CD14-positive monocyte (primary cell): Measurements from ENCODE around the gene RETREG1. TPM values are rescaled to one million over a fixed set of nuclear protein-coding genes. Genes with fewer than 3 reads are reported as not detected.
A peak's percentile ranks its signal among the peaks of the same experiment; 100 is the strongest.

Experiments used
- DNase-seq, 3 donors: peaks; one replicate each; pipeline ENCODE4 v3.0.0-alpha.2; 2011 to 2022
- H2AFZ ChIP-seq: 2 replicates; pipeline ENCODE4 v1.6.0; 2012; ENCODE audit warnings: mild to moderate bottlenecking, low read depth, low read length, inconsistent platforms; ENCODE audit not compliant: insufficient read depth, poor library complexity, severe bottlenecking
- H3K27ac ChIP-seq, 2 donors: 1 replicate in 1 of 2; 2 replicates in 1 of 2; pipeline ENCODE4 v1.5.1; 2012 to 2013; ENCODE audit warnings: low read length in 2 of 2, control low read depth in 1 of 2, inconsistent platforms in 1 of 2, low read depth in 1 of 2, mild to moderate bottlenecking in 1 of 2
- H3K27me3 ChIP-seq, 2 donors: one replicate each; pipeline versions ENCODE4 v1.6.0 to v1.6.1; 2011 to 2013; ENCODE audit warnings: low read length in 2 of 2; ENCODE audit not compliant: control insufficient read depth in 2 of 2, insufficient read depth in 2 of 2
- H3K36me3 ChIP-seq, 2 donors: replicated peaks in 1 of 2; 1 replicate in 1 of 2; 2 replicates in 1 of 2; pipeline versions ENCODE4 v1.5.1 to v1.6.1; 2012 to 2013; ENCODE audit warnings: low read length in 2 of 2, control low read depth in 1 of 2, inconsistent platforms in 1 of 2, mild to moderate bottlenecking in 1 of 2; ENCODE audit not compliant: insufficient read depth in 2 of 2, control insufficient read depth in 1 of 2
- H3K4me1 ChIP-seq, 2 donors: 1 replicate in 1 of 2; 2 replicates in 1 of 2; pipeline versions ENCODE4 v1.5.1 to v1.6.1; 2012 to 2013; ENCODE audit warnings: low read length in 2 of 2, control low read depth in 1 of 2, inconsistent platforms in 1 of 2, mild to moderate bottlenecking in 1 of 2, moderate library complexity in 1 of 2; ENCODE audit not compliant: insufficient read depth in 2 of 2, control insufficient read depth in 1 of 2
- H3K4me2 ChIP-seq: replicated peaks from 2 replicates; pipeline ENCODE3; 2012; ENCODE audit warnings: low read length, moderate library complexity, mild to moderate bottlenecking; ENCODE audit not compliant: poor library complexity, severe bottlenecking; ENCODE audit errors: extremely low read depth
- H3K4me3 ChIP-seq, 3 experiments: fragments of 200-600 bp in 1 of 3; sonication (generic) in 1 of 3; replicated peaks in 1 of 3; 1 replicate in 2 of 3; 2 replicates in 1 of 3; pipeline ENCODE4 v1.5.1; 2011 to 2013; ENCODE audit warnings: low read length in 3 of 3, mild to moderate bottlenecking in 3 of 3, control low read depth in 2 of 3, low read depth in 2 of 3, inconsistent platforms in 1 of 3, moderate library complexity in 1 of 3
- H3K79me2 ChIP-seq: 2 replicates; pipeline ENCODE4 v1.6.0; 2012; ENCODE audit warnings: mild to moderate bottlenecking, control low read depth, inconsistent platforms, low read length, moderate library complexity; ENCODE audit not compliant: insufficient read depth
- H3K9ac ChIP-seq: 2 replicates; pipeline ENCODE4 v1.6.0; 2017; ENCODE audit warnings: low read length, mild to moderate bottlenecking; ENCODE audit not compliant: insufficient read depth, poor library complexity, severe bottlenecking
- H3K9me3 ChIP-seq, 2 donors: replicated peaks in 1 of 2; 1 replicate in 1 of 2; 2 replicates in 1 of 2; pipeline versions ENCODE4 v1.5.1 to v1.6.1; 2012 to 2013; ENCODE audit warnings: low read length in 2 of 2, control low read depth in 1 of 2; ENCODE audit not compliant: control insufficient read depth in 1 of 2, insufficient read depth in 1 of 2
- H4K20me1 ChIP-seq: 2 replicates; pipeline ENCODE4 v1.6.0; 2012; ENCODE audit warnings: mild to moderate bottlenecking, low read length, control low read depth, moderate library complexity; ENCODE audit not compliant: insufficient read depth
- H3K27ac Mint-ChIP-seq, 7 donors: one replicate each; pipeline ENCODE4 v1.8.0; 2020; ENCODE audit warnings: mild to moderate bottlenecking in 7 of 7, mixed read lengths in 7 of 7, moderate library complexity in 6 of 7, inconsistent platforms in 2 of 7
- H3K27me3 Mint-ChIP-seq, 3 donors: one replicate each; pipeline ENCODE4 v1.8.0; 2021 to 2022; ENCODE audit warnings: low read depth in 3 of 3, mild to moderate bottlenecking in 3 of 3, mixed read lengths in 3 of 3, moderate library complexity in 3 of 3, inconsistent platforms in 1 of 3
- H3K36me3 Mint-ChIP-seq, 2 donors: one replicate each; pipeline ENCODE4 v1.8.0; 2020; ENCODE audit warnings: mixed read lengths in 2 of 2, inconsistent platforms in 1 of 2, mild to moderate bottlenecking in 1 of 2
- H3K4me1 Mint-ChIP-seq: one replicate; pipeline ENCODE4 v1.8.0; 2020; ENCODE audit warnings: mild to moderate bottlenecking, mixed read lengths
- H3K4me3 Mint-ChIP-seq, 2 donors: one replicate each; pipeline ENCODE4 v1.8.0; 2020; ENCODE audit warnings: mild to moderate bottlenecking in 2 of 2, mixed read lengths in 2 of 2, moderate library complexity in 1 of 2
- H3K9me3 Mint-ChIP-seq, 7 donors: one replicate each; pipeline ENCODE4 v1.8.0; 2020 to 2022; ENCODE audit warnings: mixed read lengths in 7 of 7, mild to moderate bottlenecking in 6 of 7, moderate library complexity in 6 of 7, inconsistent platforms in 2 of 7
- WGBS: methylation state at CpG from one replicate; pipeline ENCODE4 v1.1.5; 2013; ENCODE audit warnings: missing lambda C conversion rate; ENCODE audit not compliant: insufficient coverage; 5-methylcytosine and 5-hydroxymethylcytosine counted together
- intact Hi-C, 2 donors: fragments of 100-400 bp; cut with micrococcal nuclease; formaldehyde crosslinking; loops; one replicate each; pipeline versions ENCODE4 v1.15.0 to v1.15.1; 2023
- polyA plus RNA-seq, 3 donors: library from polyadenylated mRNA; depleted of rRNA in 1 of 3; unstranded in 2 of 3; stranded (reverse) in 1 of 3; fragments of 300-500 nt in 2 of 3; fragments of >200 nt in 1 of 3; fragmentation: Illumina TruSeq in 2 of 3; gene quantifications; 1 replicate in 2 of 3; 2 replicates in 1 of 3; pipeline ENCODE4 v1.2.3, GENCODE V29; 2012 to 2021
- TF ChIP-seq, protein P1 (sequence below): fragments of 200-600 bp; IDR thresholded peaks from one replicate; pipeline ENCODE4 v1.8.0; 2022; ENCODE audit warnings: antibody characterized with exemption, mild to moderate bottlenecking

The RETREG1 gene
- polyA plus RNA-seq, 3 donors: 3.5 to 6.4 (median 4.7) TPM

DNA sequence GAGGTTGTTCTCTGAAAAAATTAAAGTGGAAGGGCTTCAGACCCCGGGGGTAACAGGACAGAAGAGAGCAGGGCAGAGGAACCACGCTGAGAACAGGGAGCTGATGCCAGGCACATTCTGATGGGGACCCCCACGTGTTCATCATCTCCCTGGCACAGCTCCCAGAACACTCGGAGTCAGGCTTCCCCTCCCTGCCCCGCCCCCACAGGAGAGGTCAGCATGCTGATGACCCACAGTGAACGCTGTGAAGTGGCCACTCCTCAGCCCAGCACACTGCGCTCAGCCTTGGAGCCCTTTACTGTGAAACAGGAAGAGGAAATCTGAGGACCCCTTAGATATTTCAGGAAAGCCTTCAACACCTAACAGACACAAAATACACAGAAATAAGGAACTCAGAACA, 16.4 kb downstream of the RETREG1 start:
- Histone ChIP-seq H3K27me3 (no peaks in the 10 kb centered on the region), H3K4me1 (peaks cover 8 to 11% of the 10 kb centered on the region in 2 donors), H2AFZ (peak overlapping the region; percentile 38), H3K4me3 (peak overlapping the region in 1 of 3 experiments; percentile 24), H3K36me3 (peaks cover 0 to 4% of the 10 kb centered on the region in 2 donors), H3K27ac (peak overlapping the region in 1 of 2 donors; percentile 22), H3K79me2 (no peaks in the 10 kb centered on the region), H4K20me1 (no peaks in the 10 kb centered on the region), H3K9ac (no peak overlapping the region), H3K4me2 (peak overlapping the region; percentile 11), H3K9me3 (no peaks in the 10 kb centered on the region)
- WGBS: 0% methylated on average over 3 of the region's 7 CpGs
- Mint-ChIP-seq H3K27me3 (peaks cover 0 to 1% (median 0%) of the 10 kb centered on the region in 3 donors), H3K27ac (peak overlapping the region in 4 of 7 donors; percentile 43 to 80 (median 68)), H3K36me3 (peaks cover 11 to 15% of the 10 kb centered on the region in 2 donors), H3K9me3 (peaks cover 0 to 2% (median 0%) of the 10 kb centered on the region in 7 donors), H3K4me3 (peak overlapping the region in 1 of 2 donors; percentile 7), H3K4me1 (peaks cover 17% of the 10 kb centered on the region)
- intact Hi-C loops: no loop called here
- TF ChIP-seq, protein P1, sequence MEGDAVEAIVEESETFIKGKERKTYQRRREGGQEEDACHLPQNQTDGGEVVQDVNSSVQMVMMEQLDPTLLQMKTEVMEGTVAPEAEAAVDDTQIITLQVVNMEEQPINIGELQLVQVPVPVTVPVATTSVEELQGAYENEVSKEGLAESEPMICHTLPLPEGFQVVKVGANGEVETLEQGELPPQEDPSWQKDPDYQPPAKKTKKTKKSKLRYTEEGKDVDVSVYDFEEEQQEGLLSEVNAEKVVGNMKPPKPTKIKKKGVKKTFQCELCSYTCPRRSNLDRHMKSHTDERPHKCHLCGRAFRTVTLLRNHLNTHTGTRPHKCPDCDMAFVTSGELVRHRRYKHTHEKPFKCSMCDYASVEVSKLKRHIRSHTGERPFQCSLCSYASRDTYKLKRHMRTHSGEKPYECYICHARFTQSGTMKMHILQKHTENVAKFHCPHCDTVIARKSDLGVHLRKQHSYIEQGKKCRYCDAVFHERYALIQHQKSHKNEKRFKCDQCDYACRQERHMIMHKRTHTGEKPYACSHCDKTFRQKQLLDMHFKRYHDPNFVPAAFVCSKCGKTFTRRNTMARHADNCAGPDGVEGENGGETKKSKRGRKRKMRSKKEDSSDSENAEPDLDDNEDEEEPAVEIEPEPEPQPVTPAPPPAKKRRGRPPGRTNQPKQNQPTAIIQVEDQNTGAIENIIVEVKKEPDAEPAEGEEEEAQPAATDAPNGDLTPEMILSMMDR: no peak
- DNase-seq: peak; percentile 14 to 52 (median 28)

DNA sequence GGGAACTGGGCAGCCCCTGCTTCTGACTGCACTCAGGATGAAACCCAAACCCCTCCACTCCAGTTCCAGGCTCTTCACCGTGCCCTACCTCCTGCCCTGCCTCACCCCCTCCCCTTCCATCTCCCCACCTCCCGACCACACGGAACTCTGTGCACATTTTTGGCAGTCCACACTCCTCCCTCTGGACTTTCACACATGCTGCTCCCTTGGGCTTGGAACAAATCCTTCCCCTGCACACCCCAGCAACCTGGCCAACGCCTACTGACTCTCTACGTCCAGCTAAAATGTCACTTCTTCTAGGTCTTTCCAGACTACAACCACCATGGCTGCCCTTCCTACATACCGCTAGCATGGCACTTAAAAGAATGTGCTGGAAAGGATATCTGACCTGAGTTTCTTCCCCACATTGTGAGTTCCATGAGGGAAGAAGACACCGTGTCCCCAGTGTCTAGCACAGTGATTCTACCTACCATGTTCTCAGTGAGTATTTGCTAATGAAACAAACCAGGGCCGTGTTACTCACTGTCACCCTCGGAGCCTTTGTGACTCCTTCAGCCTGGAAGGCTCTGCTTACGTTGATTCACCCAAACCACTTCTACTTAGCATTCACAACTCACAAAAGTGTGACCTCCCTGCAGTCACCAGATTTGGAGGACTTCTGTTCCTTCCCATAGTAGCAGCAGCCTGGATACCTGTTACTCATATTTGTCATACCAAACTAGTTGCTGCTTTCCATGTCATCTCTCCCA, 18.7 kb downstream of the RETREG1 start:
- no peaks in the 10 kb centered on the region for H3K9me3 ChIP-seq
- no peak overlapping the region for H3K27ac ChIP-seq
- H4K20me1 ChIP-seq: no peaks in the 10 kb centered on the region
- H3K79me2 ChIP-seq: no peaks in the 10 kb centered on the region
- intact Hi-C loops: no loop called here
- H3K36me3 ChIP-seq: peaks cover 0 to 4% of the 10 kb centered on the region in 2 donors
- H2AFZ ChIP-seq: no peak overlapping the region
- Mint-ChIP-seq H3K9me3 (no peaks in the 10 kb centered on the region), H3K27ac (peak overlapping the region in 1 of 7 donors; percentile 5), H3K36me3 (peaks cover 11 to 15% of the 10 kb centered on the region in 2 donors), H3K4me1 (peaks cover 18% of the 10 kb centered on the region), H3K27me3 (peaks cover 0 to 1% (median 0%) of the 10 kb centered on the region in 3 donors), H3K4me3 (no peak overlapping the region)
- no peak overlapping the region for H3K4me3 ChIP-seq
- H3K27me3 ChIP-seq: no peaks in the 10 kb centered on the region
- peaks cover 8 to 11% of the 10 kb centered on the region in 2 donors for H3K4me1 ChIP-seq
- WGBS: 97% methylated on average over 7 of the region's 10 CpGs
- no peak for DNase-seq
- no peak overlapping the region for H3K4me2 ChIP-seq
- TF ChIP-seq, protein P1: no peak
- no peak overlapping the region for H3K9ac ChIP-seq
